ENCODE results near the gene ACYP2.

The ACYP2 gene

GRCh38 chr2:54191361-54192135, 76.1 kb downstream of the ACYP2 start (continued):
- TF ChIP-seq ZNF610 (tag by site-specific recombination; IDR thresholded peaks at IDR 0.05; ENCODE audit: borderline replicate concordance) (no peak), ZNF558 (tag by site-specific recombination; IDR thresholded peaks at IDR 0.05) (no peak), OSR2 (tag by site-specific recombination; IDR thresholded peaks at IDR 0.05) (no peak), ZNF514 (tag by site-specific recombination; IDR thresholded peaks at IDR 0.05) (no peak), ZNF768 (tag by site-specific recombination; IDR thresholded peaks at IDR 0.05) (no peak), GLIS1 (tag by site-specific recombination; IDR thresholded peaks at IDR 0.05) (no peak), ZNF169 (tag by site-specific recombination; IDR thresholded peaks at IDR 0.05) (no peak), ZNF544 (tag by site-specific recombination; IDR thresholded peaks at IDR 0.05) (no peak)
- TF ChIP-seq, protein P1, sequence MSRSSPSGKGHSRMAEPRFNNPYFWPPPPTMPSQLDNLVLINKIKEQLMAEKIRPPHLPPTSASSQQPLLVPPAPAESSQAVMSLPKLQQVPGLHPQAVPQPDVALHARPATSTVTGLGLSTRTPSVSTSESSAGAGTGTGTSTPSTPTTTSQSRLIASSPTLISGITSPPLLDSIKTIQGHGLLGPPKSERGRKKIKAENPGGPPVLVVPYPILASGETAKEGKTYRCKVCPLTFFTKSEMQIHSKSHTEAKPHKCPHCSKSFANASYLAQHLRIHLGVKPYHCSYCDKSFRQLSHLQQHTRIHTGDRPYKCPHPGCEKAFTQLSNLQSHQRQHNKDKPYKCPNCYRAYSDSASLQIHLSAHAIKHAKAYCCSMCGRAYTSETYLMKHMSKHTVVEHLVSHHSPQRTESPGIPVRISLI (tag by site-specific recombination; IDR thresholded peaks at IDR 0.05) = no peak

DNA sequence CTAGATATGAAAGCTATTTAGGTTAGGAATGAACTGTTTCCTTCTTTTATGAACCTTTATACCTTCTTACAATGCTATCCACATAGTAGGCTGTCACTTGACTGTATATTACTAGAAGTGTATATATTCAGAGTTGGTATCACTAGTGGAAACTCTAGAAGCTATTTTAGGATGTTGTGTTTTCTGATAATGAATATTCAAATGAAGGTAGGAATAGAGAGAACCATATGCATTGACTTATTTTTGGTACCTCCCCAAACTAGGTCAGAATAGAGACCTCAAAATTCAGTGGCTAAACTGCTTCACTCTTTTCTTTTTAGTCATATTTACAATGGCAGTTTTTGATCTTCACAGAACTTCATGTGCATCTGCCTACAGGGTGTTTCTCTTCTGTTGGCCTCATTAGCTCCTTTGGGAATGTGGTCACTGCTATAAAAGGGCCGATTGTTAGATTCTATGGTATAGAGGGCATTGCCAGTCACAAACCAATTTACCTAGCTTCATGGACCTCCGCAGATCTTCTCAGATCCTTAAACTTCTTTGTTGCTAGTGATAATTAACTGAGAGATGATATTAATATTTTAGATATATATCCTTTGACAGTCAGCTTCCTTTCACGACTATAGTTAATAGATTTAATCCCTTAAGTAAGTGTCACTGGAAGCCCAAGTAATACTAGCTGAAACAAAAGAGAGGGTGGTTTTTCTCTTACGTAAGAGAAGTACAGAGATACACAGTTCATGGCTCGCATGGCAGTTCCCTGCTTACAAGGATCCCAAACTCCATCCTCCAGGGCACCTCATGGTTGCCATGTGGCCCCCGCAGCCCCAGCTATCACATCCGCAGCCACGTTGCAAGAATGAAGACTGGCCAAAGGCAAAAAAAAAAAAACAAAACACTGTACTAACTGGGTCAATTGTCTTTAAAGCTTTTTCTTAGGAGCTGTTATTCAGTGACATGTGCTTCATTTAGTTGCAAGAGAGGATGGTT, 79.6 kb downstream of the ACYP2 start:
- no peak overlapping the region for H3K27ac ChIP-seq (ENCODE audit: extremely low read depth, low read depth, low read length)
- ChIA-PET POLR2A (interaction anchor here (0.7 kb wide), 1 partner anchor 522 kb away, joined by 6 read pairs; no protein-coding TSS in a partner anchor), CTCF (interaction anchor here (0.6 to 2.8 kb wide), 3 partner anchors 10 to 308 kb away, joined by 3 to 19 read pairs (median 3); no protein-coding TSS in a partner anchor)
- TF ChIP-seq ZNF366 (tag by site-specific recombination; conservative IDR thresholded peaks at IDR 0.05) (no peak), YY1 (tag by site-specific recombination; IDR thresholded peaks at IDR 0.05) (no peak), ZNF274 (IDR thresholded peaks at IDR 0.05; ENCODE audit: low read length) (no peak), ZNF274 (tag by site-specific recombination; IDR thresholded peaks at IDR 0.05; ENCODE audit: borderline replicate concordance) (no peak), ZNF350 (tag by site-specific recombination; IDR thresholded peaks at IDR 0.05) (no peak), ZNF768 (tag by site-specific recombination; IDR thresholded peaks at IDR 0.05) (no peak), ZNF114 (tag by site-specific recombination; IDR thresholded peaks at IDR 0.05) (no peak), SP7 (tag by site-specific recombination; IDR thresholded peaks at IDR 0.05) (no peak), HOXC10 (CRISPR knock-in tag; IDR thresholded peaks at IDR 0.05) (no peak), ZNF24 (tag by site-specific recombination; IDR thresholded peaks at IDR 0.05) (no peak), ZNF121 (tag by site-specific recombination; IDR thresholded peaks at IDR 0.05) (no peak)
- TF ChIP-seq, protein P2, sequence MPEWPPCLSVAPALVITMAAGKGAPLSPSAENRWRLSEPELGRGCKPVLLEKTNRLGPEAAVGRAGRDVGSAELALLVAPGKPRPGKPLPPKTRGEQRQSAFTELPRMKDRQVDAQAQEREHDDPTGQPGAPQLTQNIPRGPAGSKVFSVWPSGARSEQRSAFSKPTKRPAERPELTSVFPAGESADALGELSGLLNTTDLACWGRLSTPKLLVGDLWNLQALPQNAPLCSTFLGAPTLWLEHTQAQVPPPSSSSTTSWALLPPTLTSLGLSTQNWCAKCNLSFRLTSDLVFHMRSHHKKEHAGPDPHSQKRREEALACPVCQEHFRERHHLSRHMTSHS (tag by site-specific recombination; IDR thresholded peaks at IDR 0.05) = no peak
- TF ChIP-seq, protein P3, sequence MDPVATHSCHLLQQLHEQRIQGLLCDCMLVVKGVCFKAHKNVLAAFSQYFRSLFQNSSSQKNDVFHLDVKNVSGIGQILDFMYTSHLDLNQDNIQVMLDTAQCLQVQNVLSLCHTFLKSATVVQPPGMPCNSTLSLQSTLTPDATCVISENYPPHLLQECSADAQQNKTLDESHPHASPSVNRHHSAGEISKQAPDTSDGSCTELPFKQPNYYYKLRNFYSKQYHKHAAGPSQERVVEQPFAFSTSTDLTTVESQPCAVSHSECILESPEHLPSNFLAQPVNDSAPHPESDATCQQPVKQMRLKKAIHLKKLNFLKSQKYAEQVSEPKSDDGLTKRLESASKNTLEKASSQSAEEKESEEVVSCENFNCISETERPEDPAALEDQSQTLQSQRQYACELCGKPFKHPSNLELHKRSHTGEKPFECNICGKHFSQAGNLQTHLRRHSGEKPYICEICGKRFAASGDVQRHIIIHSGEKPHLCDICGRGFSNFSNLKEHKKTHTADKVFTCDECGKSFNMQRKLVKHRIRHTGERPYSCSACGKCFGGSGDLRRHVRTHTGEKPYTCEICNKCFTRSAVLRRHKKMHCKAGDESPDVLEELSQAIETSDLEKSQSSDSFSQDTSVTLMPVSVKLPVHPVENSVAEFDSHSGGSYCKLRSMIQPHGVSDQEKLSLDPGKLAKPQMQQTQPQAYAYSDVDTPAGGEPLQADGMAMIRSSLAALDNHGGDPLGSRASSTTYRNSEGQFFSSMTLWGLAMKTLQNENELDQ (tag by site-specific recombination; IDR thresholded peaks at IDR 0.05; ENCODE audit: low read depth) = no peak
- TF ChIP-seq, protein P4, sequence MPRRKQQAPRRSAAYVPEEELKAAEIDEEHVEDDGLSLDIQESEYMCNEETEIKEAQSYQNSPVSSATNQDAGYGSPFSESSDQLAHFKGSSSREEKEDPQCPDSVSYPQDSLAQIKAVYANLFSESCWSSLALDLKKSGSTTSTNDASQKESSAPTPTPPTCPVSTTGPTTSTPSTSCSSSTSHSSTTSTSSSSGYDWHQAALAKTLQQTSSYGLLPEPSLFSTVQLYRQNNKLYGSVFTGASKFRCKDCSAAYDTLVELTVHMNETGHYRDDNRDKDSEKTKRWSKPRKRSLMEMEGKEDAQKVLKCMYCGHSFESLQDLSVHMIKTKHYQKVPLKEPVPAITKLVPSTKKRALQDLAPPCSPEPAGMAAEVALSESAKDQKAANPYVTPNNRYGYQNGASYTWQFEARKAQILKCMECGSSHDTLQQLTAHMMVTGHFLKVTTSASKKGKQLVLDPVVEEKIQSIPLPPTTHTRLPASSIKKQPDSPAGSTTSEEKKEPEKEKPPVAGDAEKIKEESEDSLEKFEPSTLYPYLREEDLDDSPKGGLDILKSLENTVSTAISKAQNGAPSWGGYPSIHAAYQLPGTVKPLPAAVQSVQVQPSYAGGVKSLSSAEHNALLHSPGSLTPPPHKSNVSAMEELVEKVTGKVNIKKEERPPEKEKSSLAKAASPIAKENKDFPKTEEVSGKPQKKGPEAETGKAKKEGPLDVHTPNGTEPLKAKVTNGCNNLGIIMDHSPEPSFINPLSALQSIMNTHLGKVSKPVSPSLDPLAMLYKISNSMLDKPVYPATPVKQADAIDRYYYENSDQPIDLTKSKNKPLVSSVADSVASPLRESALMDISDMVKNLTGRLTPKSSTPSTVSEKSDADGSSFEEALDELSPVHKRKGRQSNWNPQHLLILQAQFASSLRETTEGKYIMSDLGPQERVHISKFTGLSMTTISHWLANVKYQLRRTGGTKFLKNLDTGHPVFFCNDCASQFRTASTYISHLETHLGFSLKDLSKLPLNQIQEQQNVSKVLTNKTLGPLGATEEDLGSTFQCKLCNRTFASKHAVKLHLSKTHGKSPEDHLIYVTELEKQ (tag by site-specific recombination; IDR thresholded peaks at IDR 0.05; ENCODE audit: borderline replicate concordance) = no peak
- H3K4me1 ChIP-seq (ENCODE audit: control insufficient read depth, insufficient read depth, low read length) = no peaks in the 10 kb centered on the region
- no peak overlapping the region for H3K4me3 ChIP-seq (ENCODE audit: low read depth, low read length)
- no peaks in the 10 kb centered on the region for H3K9me3 ChIP-seq (ENCODE audit: control insufficient read depth, insufficient read depth, low read depth, low read length)
- H3K36me3 ChIP-seq (ENCODE audit: control insufficient read depth in 2 of 2, insufficient read depth in 1 of 2, low read length in 2 of 2) = no peaks in the 10 kb centered on the region

All from HEK293 (cell line).